ENCODE results near the gene WDR76. TPM values are rescaled to one million over a fixed set of nuclear protein-coding genes. Genes with fewer than 3 reads are reported as not detected.
A peak's percentile ranks its signal among the peaks of the same experiment; 100 is the strongest.

Gene WDR76
- total RNA-seq, 2 experiments from 2014 or later: 69.9 to 79.3 TPM

- TF ChIP-seq CTCF (IDR thresholded peaks at IDR 0.05): no peak
- CTCF ChIA-PET: interaction anchor here (1.1 to 7.1 kb wide), 2 partner anchors 164 to 318 kb away, joined by 3 to 95 read pairs; no protein-coding TSS in a partner anchor
- POLR2A ChIA-PET: no interaction called here
- no peak overlapping the region for H3K27ac Mint-ChIP-seq
- no peak for ATAC-seq
- H3K4me1 Mint-ChIP-seq (ENCODE audit: low read depth): peaks cover 2% of the 10 kb centered on the region
- no peaks in the 10 kb centered on the region for H3K36me3 Mint-ChIP-seq (ENCODE audit: low read depth)
- no peaks in the 10 kb centered on the region for H3K27me3 Mint-ChIP-seq
- no peaks in the 10 kb centered on the region for H3K9me3 Mint-ChIP-seq
- H3K4me3 Mint-ChIP-seq: no peak overlapping the region
- no peak for DNase-seq
- intact Hi-C loops (cut with micrococcal nuclease): loop anchor here (10.0 kb wide), 1 partner anchor 314 kb away; no protein-coding TSS in a partner anchor
Observed at GRCh38 chr15:43900996-43901395, 74.2 kb downstream of the WDR76 start.

- no peaks in the 10 kb centered on the region for H3K36me3 Mint-ChIP-seq (ENCODE audit: low read depth)
- H3K4me3 Mint-ChIP-seq: no peak overlapping the region
- no peaks in the 10 kb centered on the region for H3K9me3 Mint-ChIP-seq
- H3K27me3 Mint-ChIP-seq: no peaks in the 10 kb centered on the region
- H3K4me1 Mint-ChIP-seq (ENCODE audit: low read depth): peaks cover 2% of the 10 kb centered on the region
- ATAC-seq (no peak), DNase-seq (no peak)
- CTCF ChIA-PET: interaction anchor here (1.1 to 7.1 kb wide), 2 partner anchors 163 to 318 kb away, joined by 3 to 95 read pairs; no protein-coding TSS in a partner anchor
- no peak for TF ChIP-seq CTCF (IDR thresholded peaks at IDR 0.05)
- H3K27ac Mint-ChIP-seq: no peak overlapping the region
- intact Hi-C loops (cut with micrococcal nuclease): loop anchor here (10.0 kb wide), 1 partner anchor 313 kb away; no protein-coding TSS in a partner anchor
- POLR2A ChIA-PET: interaction anchor here (1.4 kb wide), 1 partner anchor 8 kb away, joined by 4 read pairs; no protein-coding TSS in a partner anchor
Observed at GRCh38 chr15:43901495-43901894, 74.7 kb downstream of the WDR76 start.

GRCh38 chr15:43903864-43904290, 77.1 kb downstream of the WDR76 start:
- TF ChIP-seq CTCF (IDR thresholded peaks at IDR 0.05): peak; percentile 89
- Mint-ChIP-seq H3K27ac (no peak overlapping the region), H3K27me3 (no peaks in the 10 kb centered on the region), H3K4me3 (no peak overlapping the region), H3K4me1 (ENCODE audit: low read depth) (peaks cover 2% of the 10 kb centered on the region), H3K9me3 (no peaks in the 10 kb centered on the region), H3K36me3 (ENCODE audit: low read depth) (no peaks in the 10 kb centered on the region)
- intact Hi-C loops (cut with micrococcal nuclease): loop anchor here (1.0 to 10.0 kb wide), 2 partner anchors 162 to 311 kb away; no protein-coding TSS in a partner anchor
- ChIA-PET CTCF (interaction anchor here (0.6 to 7.1 kb wide), 47 partner anchors 9 to 598 kb away, joined by 3 to 95 read pairs (median 4); no protein-coding TSS in a partner anchor), POLR2A (no interaction called here)
- ATAC-seq (peak; percentile 79), DNase-seq (peak; percentile 72)

GRCh38 chr15:43905755-43906154, 79.0 kb downstream of the WDR76 start:
- Mint-ChIP-seq H3K9me3 (no peaks in the 10 kb centered on the region), H3K4me1 (ENCODE audit: low read depth) (peaks cover 2% of the 10 kb centered on the region), H3K27ac (no peak overlapping the region), H3K27me3 (no peaks in the 10 kb centered on the region), H3K4me3 (no peak overlapping the region), H3K36me3 (ENCODE audit: low read depth) (no peaks in the 10 kb centered on the region)
- ChIA-PET POLR2A (no interaction called here), CTCF (interaction anchor here (7.1 kb wide), 1 partner anchor 159 kb away, joined by 95 read pairs; no protein-coding TSS in a partner anchor)
- intact Hi-C loops (cut with micrococcal nuclease): loop anchor here (10.0 kb wide), 1 partner anchor 309 kb away; no protein-coding TSS in a partner anchor
- DNase-seq (no peak), ATAC-seq (no peak)
- TF ChIP-seq CTCF (IDR thresholded peaks at IDR 0.05): no peak

GRCh38 chr15:43908516-43909050, 81.8 kb downstream of the WDR76 start:
- ATAC-seq (no peak), DNase-seq (no peak)
- H3K4me1 Mint-ChIP-seq (ENCODE audit: low read depth): peaks cover 8% of the 10 kb centered on the region
- CTCF ChIA-PET: no interaction called here
- no peak overlapping the region for H3K27ac Mint-ChIP-seq
- no peaks in the 10 kb centered on the region for H3K36me3 Mint-ChIP-seq (ENCODE audit: low read depth)
- no peak for TF ChIP-seq CTCF (IDR thresholded peaks at IDR 0.05)
- intact Hi-C loops (cut with micrococcal nuclease): loop anchor here (10.0 kb wide), 1 partner anchor 306 kb away; no protein-coding TSS in a partner anchor
- H3K27me3 Mint-ChIP-seq: no peaks in the 10 kb centered on the region
- POLR2A ChIA-PET: no interaction called here
- H3K4me3 Mint-ChIP-seq: no peak overlapping the region
- no peaks in the 10 kb centered on the region for H3K9me3 Mint-ChIP-seq

Data from activated CD8-positive, alpha-beta T cell treated with anti-CD3 and anti-CD28 coated beads for 36 hours (primary cell).